CD4-positive, alpha-beta T cell treated with Interleukin-21 for 1 hour (primary cell): ENCODE measurements around the gene C10orf67.

Experiments used
- DNase-seq: peaks from one replicate; pipeline ENCODE4 v3.0.0-alpha.2; 2020

Gene C10orf67

DNA sequence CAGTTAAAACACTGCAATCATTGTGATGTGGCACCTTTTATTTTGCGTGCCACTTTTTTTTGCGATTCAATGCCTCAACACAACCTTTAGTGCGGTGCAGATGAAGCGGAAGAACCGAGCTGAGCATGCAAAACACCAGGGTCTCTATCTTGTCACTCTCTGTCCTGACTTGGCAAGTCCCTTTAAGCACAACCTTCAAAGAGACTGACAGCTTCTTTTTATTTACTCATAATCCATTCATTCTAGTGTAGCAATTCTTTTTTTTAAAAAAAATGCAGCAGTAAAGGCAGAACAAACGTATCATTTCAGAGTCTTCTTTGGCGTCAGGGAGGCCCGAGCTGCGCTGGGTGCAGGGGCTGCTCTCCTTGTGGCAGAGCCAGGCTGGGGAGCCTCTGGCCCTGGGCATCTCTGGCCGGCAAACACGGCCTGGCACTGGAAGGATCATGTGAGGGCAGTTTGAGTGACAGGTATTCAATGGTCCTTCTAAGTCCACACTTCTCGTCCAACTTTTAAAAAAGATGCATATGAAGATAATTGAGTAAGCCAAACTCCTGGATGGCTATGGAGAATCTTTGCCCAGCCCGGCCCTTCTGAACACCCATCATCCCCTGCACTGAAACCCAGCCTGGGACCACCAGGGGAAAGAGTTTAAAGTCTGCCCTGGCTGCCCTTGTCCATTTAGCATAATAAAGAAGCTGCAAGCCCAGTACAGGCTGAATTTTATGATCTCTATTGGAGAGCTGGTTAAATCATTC is 148.6 kb downstream of the C10orf67 start:
- no peak for DNase-seq

DNA sequence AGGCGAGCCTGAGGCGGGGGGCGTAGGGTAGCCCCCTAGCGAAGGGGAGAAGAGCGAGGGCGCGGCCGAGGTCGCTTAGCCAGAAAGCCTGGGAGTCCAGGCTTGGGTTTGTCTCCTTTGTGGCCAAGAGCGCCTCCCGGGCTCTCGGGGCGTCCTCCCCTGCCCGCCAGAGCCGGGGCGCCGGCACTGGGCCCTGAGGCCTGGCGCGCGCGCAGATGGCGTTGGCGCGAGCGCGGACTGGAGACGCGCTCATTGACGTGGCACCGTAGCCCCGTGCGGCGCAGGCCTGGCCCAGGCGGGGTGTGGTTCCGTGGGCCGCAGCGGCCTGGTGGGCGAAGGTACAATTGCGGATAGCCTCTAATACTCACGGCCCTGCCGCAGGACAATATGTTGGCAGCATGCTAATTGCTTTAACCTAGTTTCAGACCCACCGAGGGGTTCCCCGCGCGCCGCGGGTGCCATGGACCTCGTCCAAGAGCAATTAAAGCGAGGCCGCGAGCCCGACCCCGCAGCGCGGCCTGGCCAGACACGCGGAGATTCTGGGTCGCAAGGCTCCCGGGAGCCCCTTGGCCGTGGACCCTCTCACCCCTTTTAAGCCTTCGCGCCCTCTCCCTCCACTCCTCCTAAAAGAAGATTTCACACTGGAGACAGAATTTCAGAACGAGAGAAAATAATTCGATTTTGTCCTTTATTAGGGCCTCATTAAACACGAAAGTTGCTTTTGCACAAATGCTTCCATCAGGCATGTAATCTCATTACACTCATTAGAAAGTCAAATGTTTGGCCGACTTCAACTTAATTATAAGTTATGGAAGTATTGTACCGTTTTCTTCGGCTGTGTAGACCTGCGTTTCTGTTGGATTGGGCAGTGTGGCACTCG is 149.4 kb downstream of the C10orf67 start:
- DNase-seq, result no peak

DNA sequence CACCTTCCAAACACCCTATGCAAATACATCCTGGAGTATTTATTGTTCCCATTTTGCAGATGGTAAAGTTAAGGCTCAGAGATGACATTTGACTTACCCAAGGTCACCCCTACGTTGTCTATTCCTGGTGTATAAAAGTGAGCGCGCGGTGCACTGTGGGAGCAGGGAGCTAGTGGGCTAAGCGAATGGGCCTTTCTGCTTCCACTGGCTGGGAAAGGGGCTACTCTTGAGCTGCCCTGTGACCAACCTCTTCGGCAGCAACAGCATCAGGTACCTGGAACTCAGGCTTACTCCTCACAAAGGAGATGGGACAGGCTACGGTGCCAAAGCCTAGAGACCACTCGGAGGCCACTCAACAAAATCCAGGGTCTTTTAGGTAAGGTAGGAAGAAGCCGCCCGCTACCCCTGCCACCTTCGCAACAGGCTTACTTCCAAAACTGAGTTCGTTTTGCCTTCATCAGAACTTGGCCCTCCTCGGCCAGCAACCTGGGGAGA is 150.1 kb downstream of the C10orf67 start:
- DNase-seq, result no peak

DNA sequence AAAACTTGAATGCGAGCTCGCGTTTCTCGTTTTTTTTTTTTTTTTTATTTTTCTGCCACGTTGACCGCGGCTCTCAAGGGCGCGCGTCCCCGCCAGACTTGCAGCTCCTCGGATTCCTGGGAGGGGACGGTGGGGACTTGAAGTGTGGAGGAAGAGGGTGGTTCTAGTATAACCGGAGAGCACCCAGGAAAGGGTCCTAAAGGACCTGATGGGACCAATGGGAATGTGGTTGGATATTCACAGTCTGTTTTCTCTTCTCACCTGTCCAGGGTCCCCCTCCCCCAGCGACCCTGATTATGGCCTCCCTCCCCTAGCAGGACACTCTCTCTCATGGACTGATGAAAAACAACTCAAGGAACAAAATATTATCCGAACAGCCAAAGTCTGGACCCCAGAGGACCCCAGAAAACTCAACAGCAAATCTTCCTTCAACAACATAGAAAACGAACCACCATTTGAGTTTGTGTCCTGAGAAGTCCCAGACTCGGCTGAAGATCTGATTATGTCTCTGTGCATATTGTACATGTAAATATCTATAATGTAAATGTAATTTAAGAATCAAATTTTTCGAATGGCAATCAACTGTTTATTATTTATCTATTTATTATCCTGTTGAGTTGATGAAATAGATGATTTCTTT is 151.0 kb downstream of the C10orf67 start:
- DNase-seq, result no peak

DNA sequence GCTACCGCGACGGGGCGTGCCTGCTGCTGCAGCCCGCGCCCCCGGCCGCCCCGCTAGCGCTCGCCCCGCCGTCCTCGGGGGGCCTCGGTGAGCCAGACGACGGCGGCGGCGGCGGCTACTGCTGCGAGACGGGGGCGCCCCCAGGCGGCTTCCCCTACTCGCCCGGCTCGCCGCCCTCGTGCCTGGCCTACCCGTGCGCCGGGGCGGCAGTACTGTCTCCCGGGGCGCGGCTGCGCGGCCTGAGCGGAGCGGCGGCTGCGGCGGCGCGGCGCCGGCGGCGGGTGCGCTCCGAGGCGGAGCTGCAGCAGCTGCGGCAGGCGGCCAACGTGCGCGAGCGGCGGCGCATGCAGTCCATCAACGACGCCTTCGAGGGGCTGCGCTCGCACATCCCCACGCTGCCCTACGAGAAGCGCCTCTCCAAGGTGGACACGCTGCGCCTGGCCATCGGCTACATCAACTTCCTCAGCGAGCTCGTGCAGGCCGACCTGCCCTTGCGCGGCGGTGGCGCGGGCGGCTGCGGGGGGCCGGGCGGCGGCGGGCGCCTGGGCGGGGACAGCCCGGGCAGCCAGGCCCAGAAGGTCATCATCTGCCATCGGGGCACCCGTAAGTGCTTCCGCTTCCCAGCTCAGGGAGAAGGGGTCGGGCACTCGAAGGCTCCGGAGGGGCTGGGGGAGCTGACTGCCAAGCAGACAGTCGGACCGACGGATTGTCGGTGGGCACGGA is 151.7 kb downstream of the C10orf67 start:
- no peak for DNase-seq

DNA sequence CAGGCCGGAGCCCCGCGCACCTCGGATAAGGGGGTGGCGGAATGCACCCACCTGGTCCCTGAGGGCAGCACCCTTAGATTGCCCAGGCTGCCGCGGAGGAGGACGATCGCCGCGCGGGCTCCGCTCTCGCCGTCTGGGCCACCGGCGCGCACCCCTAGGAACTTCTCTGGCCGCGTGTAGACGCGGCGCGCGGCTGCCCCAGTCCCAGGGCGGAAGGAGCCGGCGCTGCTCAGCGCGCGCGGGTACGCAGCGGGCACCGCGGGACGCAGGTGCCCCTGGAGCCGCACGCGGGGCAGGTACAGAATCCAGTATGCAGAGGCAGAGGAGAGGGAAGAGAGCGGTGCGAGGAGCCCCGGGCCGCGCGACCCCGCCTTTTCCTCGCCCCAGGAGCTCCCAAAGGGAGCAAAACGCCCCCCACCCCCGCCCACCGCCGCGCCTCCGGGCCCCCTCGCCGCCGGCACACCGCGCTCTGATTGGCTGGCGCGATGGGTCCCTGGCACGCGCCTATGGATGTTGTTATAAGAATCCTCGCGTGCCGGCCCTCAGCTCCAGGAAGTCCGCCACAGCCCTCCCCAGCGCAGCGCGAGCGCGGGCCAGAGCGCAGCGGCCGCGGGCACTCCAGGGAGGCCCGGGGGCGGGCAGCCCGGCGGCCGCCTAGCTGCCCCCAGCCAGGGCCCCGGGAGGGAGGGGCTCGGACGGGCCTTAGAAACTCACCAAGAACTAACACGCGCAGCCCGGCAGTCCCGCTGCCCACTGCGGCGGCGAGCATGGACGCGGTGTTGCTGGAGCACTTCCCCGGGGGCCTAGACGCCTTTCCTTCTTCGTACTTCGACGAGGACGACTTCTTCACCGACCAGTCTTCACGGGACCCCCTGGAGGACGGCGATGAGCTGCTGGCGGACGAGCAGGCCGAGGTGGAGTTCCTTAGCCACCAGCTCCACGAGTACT is 152.6 kb downstream of the C10orf67 start, which contains the start of gene PTF1A:
Gene PTF1A, plus strand, starts transcription at position 549 of the 948 bp plus-strand sequence. Its CDS starts 219 bp downstream, at position 768.
- no peak for DNase-seq

DNA sequence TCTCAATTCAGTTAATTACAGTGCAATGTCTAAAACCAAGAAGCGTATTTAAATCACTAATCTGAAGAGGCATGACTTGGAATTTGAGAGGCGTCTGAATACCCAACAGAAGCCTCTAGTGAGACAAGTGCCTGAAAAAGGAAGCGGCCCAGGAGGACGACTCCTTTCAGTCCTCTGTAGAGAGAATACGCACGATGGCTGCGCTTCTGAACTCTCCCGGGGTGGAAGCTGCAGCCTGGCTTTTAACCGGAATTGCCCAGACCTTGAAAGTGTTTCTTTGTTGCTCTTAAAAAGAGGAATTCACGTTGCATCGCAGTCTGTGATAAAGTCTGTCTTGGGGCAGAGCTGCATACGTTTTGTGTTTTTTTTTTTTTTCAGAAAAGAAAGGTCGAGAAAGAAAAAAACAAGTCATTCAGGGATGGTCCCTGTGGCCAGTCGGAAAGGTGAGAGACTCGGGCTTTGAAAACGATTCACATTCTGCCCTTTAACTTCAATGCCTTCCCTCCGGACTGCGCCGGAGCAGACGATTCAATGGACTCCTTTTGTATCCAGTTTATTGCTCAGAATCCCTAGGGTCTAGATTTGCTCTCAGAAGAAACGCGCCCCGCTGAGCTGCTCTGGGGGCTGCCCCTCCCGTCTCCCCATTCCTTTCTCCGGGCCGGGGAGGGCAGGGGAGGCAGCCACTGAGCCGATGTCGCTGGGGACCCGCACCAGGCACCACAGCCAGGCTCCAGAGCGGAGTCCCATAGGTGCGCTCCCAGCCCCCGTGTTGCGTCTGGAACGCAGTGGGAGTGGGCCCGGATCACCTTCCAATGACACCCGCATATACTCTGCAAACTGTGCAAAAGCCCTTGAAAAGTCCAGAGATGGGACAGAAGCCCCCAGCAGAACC is 153.5 kb downstream of the C10orf67 start:
- no peak for DNase-seq

DNA sequence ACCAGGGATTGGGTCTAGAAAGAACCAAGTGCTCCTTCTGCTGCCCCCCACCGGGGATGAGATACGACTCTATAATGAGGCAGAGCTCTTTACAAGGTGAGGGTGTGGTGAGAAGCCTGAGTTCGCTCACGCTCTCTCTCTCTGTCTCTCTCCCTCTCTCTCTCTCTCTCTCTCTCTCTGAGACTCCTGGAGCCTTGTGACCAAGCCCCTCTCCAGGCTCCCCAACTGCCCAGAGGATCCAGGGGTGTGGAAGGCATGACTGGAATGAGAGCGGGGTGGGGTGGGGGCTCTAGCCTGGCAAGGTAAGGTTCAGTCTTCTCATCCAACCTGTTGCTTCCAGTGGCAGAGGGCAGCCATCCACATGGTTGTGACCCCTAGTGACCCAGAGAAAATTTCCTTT is 155.6 kb downstream of the C10orf67 start:
- no peak for DNase-seq

DNA sequence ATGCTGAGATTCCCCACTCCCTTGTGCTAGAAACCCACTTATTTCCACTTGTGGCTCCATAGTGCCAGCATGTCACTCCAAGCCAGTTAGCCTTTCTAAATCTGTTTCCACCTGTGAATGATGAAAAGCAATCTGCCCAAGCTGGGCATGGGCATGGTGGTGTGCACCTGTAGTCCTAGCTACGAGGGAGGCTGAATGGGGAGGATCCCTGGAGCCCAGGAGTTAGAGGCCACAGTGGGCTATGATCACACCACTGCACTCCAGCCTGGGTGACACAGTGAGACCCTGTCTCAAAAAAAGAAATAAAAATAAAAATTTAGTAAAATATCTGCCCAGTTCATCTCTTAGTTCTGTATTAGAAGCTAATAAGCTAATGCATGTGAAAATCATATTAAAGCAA is 157.4 kb downstream of the C10orf67 start:
- DNase-seq, result no peak

DNA sequence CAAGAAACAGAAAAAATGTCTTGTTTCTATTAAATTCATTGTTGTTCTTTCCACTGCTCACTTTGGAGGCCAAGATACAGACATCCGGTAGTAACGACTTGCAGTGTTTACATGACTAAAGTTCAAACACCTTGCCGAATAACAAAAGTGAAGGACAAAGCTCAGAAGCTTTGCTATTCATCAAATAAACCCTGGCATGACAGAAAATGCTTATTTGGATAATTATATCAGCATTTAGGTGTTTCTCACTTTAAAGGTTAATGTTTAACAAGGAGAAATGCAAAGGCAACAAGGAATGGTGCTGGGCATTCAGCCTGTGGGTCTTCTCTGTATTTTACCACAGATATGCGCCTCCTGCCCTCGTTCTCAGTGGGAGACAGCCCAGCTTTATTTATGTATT is 157.9 kb downstream of the C10orf67 start:
- DNase-seq, result no peak

DNA sequence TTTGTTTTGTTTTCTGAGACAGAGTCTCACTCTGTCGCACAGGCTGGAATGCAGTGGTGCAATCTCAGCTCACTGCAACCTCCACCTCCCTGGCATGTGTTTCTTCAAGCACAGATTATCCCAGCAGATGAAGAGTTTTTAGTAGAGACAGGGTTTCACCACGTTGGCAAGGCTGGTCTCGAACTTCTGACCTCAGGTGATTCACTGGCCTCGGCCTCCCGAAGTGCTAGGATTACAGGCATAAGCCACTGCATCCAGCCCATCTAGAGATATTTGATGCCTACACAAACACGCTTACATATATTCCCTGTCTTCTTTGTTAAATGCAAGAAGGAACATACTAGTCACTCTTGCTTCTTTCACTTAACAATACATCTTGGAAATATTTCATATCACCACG is 158.4 kb downstream of the C10orf67 start:
- DNase-seq, result no peak

DNA sequence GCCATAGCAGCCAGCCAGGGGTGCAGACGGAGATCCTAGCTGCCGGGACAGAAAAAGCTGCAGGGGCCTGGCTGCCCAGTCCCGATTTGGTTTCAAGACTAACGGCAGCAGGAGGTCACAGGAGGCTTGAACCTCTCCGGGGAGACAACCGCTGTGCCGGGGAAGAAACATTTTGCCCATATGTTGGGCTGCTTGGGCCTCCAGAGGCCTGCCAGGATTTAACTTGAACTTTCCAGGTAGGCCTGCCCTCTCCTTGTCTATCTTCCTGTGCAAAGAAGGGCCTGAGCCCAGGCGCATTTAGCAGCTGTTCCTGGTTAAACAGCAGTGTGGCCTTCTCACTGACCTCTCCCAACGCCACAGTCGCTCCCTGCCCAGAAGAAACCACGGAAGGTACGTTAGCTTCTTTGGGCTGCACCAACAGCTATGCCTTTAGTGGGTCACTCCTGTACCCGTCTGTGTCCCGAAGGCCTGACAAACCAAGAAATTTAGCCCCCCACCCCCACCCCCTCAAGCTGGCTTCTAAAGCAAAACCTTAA is 169.6 kb downstream of the C10orf67 start:
- DNase-seq, result no peak

DNA sequence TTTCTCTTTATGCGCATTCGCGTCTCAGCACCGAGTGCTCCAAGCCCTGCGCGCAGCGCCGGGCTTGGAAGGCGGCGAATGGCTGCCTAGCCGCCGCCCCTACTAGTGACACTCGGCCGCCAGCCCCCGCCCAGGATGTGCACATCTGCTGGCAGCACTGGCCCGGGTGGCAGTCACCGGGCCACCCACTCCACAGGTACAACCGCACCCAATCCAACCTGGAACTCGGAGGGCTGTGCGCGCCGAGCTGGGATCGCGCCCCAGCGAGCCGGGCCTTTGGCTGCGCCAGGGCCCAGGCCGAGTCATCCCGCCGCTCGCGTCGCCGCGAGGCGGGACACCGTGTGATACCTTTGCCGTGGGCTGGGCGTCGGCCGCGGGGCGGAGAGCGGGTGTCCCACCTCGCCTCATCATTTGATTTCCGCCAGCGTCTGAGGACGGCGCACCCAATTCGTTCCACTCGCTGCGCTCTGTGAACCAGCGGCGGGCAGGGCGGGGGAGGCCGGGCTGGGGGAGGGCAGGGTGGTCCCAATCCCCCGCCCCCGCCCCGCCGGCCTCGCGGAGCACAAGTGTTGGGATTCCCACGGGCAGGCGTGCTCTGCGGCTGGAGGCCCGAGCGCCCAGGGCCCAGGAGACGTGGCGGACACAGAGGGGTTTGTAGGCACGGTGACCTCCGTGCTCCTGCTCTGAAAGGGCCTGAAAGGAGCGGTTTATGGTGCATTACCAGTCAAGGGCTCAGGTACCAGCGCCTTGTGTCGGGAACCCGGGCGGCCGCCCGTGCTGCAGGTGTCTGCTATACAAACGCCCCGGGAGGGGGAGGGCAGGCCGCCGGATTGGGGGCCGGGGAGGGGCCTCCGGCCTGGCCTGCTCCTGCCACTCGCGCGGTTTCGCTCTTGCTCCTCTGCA is 170.3 kb downstream of the C10orf67 start:
- DNase-seq, result no peak

DNA sequence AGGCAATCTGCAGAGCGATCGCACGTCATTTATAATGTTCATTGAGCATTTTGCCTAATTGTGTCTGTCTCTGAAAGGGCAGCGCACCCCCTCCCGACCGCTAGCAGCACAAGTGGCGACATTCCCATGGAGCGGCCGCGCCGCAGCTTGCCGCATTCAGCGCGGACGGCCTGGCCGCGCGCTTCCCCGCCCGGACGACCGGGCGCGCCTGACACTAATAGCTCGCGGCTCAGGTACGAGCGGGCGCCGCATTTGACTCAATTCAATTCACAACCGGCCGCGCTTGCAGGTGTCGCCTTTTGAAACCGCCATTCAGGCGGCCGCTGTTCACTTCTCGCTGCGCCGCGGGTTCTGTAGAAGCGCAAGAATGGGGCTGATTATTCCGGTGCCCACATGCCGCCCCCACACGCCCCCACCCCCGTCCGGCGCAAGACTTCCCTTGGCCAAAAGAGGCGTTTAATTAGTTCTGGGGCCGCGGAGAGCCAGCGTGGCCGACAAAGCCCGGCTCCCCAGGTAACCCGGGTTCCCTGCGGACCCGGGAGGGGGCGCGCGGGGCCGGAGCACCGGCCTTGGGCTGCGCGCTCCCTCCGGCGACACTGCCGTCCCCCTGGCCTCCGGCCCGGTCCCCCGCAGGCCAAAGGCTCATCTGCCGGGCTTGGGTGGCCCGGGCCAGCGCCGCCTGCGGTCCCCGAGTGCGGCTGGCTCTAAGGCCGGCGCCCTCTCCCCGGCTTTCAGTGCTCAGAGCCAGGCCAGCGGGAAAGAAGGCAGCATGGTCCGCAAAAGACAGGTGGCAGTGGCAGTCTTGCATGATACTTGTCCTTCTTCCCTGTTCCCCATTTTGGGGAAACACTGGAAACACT is 171.2 kb downstream of the C10orf67 start:
- no peak for DNase-seq

DNA sequence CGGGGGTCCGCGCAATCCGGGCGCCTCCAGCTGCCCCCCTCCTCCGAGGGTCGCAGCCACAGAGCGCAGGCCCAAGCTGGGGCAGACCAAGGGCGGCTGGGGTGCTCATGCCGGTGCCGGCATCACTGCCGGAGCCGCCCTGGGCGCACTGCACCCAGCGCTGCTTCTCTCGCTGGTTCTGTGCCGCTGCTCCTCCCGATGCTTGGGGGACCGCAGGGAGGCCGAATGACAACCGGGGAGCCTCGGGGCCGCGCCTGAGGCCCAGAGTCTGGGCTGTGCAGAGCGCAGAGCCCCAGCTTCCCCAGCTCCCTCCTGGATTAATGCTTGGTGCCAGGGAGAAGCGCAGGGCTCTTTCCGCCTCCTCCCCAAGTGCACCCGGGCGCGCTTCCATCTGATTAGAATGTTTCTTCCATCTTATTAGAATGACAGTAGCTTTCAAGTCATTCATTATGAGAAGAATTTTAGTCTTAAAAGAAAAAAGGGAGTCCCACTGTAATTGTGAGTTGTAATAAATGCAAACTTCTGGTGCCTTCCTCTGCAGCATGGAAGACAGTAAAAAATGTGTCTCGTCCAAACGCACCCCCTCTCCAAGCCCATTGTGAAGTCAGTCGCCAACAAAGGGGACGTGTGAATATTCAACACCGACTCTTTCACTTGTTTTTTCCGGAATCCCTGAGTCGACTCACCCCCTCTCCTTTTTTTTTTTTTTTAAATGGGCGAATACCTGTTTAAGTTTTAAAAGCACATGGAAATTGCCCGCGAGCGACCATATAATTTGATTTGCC is 172.0 kb downstream of the C10orf67 start:
- DNase-seq, result no peak

DNA sequence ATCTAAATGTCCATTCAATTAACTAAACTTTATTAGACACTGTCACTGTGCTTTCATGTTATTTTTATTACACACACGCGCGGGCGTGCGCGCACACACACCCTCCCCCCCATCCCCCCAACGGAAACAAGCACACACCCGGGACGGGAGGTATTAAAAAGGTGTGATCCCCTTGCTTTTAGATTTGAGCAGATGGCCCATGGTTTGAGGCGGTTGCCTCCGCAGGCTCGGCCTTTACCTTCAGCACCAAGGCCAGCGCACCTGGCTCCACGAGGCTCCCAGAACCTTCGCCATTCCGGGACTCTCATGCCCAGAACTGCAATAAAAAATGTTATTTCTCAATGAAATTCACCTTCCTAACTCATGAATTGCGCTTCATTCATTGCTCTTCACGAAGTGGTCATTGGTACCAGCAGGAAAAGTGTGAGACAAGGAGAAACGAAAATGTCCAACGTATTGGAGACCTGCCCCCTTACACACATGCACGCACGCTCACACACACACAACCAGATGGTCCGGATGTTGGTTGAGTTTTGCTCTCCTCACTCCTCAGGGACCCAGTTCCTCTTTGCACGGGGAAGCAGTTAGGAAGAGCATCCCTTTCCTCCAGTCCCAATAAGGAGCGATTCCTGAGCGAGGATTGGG is 173.2 kb downstream of the C10orf67 start:
- DNase-seq, result no peak

DNA sequence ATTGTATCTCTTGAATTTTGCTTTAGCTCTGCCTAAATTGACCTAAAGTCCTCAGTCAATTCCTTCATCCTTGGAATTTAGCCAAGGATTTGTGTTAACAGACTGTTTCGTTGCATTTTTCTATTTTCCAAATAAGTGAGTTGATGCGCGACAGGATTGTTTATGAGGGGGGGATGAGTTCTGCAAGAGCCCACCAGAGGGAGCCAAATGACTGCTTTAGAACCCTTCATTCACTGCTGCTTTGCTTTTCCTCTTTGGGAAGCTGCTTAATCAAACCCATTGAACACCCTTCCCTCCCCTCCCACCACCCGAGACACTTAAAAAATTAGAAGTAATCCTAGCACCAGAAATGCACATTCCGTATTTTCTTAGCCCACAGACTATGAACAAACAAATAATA is 186.2 kb downstream of the C10orf67 start:
- DNase-seq, result peak; percentile 32
